Panc1 (cell line): ENCODE measurements around the gene LAMC2. TPM values are rescaled to one million over a fixed set of nuclear protein-coding genes. Genes with fewer than 3 reads are reported as not detected.

ENCODE experiments used
- ATAC-seq: fragments of 200-7000 bp; cut with Tn5 transposase; 2 replicates; pipeline ENCODE4 v1.9.1; 2020; ENCODE audit warnings: mild to moderate bottlenecking, moderate library complexity
- BruUV-seq: library from RNA; stranded (reverse); fragments of 400-500 nt; replicated peaks from 2 replicates; lab custom pipeline; 2021; lab: Mats Ljungman, UMichigan
- CTCF ChIA-PET: fragments of 300-600 bp; sonication (Branson Sonifier 250); formaldehyde crosslinking; loops from one replicate; lab custom pipeline; 2022; ENCODE audit warnings: antibody characterized with exemption; lab: Charles Lee
- POLR2A ChIA-PET: fragments of 300-600 bp; sonication (Branson Sonifier 250); formaldehyde crosslinking; loops from one replicate; lab custom pipeline; 2022; ENCODE audit warnings: antibody characterized with exemption; lab: Charles Lee
- DNase-seq: peaks from one replicate; pipeline ENCODE4 v3.0.0-alpha.2; 2010; ENCODE audit warnings: low read depth, low spot score
- H3K27ac ChIP-seq: 2 replicates; pipeline ENCODE4 v1.5.1; 2011; ENCODE audit warnings: mild to moderate bottlenecking, low read length, inconsistent platforms
- H3K27me3 ChIP-seq: fragments of 200-500 bp; sonication (Bioruptor generic); 2 replicates; pipeline ENCODE4 v1.6.0; 2014; ENCODE audit warnings: low read length, inconsistent platforms; ENCODE audit not compliant: control insufficient read depth, insufficient read depth
- H3K36me3 ChIP-seq: fragments of 200-500 bp; sonication (Bioruptor generic); 2 replicates; pipeline ENCODE4 v1.5.1; 2014; ENCODE audit warnings: inconsistent platforms, mild to moderate bottlenecking, low read length, moderate library complexity; ENCODE audit not compliant: control insufficient read depth, insufficient read depth
- H3K4me1 ChIP-seq: 2 replicates; pipeline ENCODE4 v1.5.1; 2011; ENCODE audit warnings: inconsistent platforms, mild to moderate bottlenecking, low read length, moderate library complexity; ENCODE audit not compliant: control insufficient read depth, insufficient read depth
- H3K4me3 ChIP-seq, 2 experiments: 2 replicates each; pipeline ENCODE4 v1.5.1; 2011 to 2012; ENCODE audit warnings: low read depth in 2 of 2, low read length in 2 of 2, mild to moderate bottlenecking in 2 of 2, inconsistent platforms in 1 of 2, moderate library complexity in 1 of 2
- H3K9me3 ChIP-seq: fragments of 200-500 bp; sonication (Bioruptor generic); 2 replicates; pipeline ENCODE4 v1.5.1; 2014; ENCODE audit warnings: low read depth, mild to moderate bottlenecking, inconsistent platforms, low read length, moderate library complexity; ENCODE audit not compliant: control insufficient read depth, insufficient read depth
- POLR2AphosphoS5 ChIP-seq: IDR thresholded peaks from 2 replicates; pipeline ENCODE4 v1.6.1; 2012; ENCODE audit warnings: mild to moderate bottlenecking, low read depth, low read length, moderate library complexity
- SIN3A ChIP-seq: IDR thresholded peaks from 2 replicates; pipeline ENCODE4 v1.6.1; 2012; ENCODE audit warnings: low read depth, mild to moderate bottlenecking, low read length, moderate library complexity, borderline replicate concordance; ENCODE audit not compliant: insufficient read depth
- TCF7L2 ChIP-seq: IDR thresholded peaks from 2 replicates; pipeline ENCODE4 v1.6.1; 2011; ENCODE audit warnings: mild to moderate bottlenecking, low read depth, low read length, inconsistent platforms
- in situ Hi-C: cut with HindIII; loops from 2 replicates; pipeline ENCODE4 v1.10.0; 2016; ENCODE audit warnings: low sequenced_read_pairs, low pct_unique_long_range_greater_than_20kb
- intact Hi-C: fragments of 100-400 bp; cut with micrococcal nuclease; formaldehyde crosslinking; loops from one replicate; pipeline ENCODE4 v1.10.0; 2022; ENCODE audit not compliant: unreplicated experiment
- total RNA-seq: library from RNA; stranded (reverse); gene quantifications from one replicate; pipeline ENCODE4 v1.2.1, GENCODE V29; 2021; ENCODE audit not compliant: unreplicated experiment
- TF ChIP-seq, protein P1 (sequence below): fragments of 450-650 bp; IDR thresholded peaks from 2 replicates; pipeline ENCODE4 v1.5.1; 2017; ENCODE audit warnings: mild to moderate bottlenecking
- TF ChIP-seq, protein P2 (sequence below), 2 experiments: IDR thresholded peaks; 2 replicates each; pipeline ENCODE4 v1.6.1; 2011 to 2012; ENCODE audit warnings: low read depth in 2 of 2, control low read depth in 1 of 2, low read length in 1 of 2, mild to moderate bottlenecking in 1 of 2, moderate library complexity in 1 of 2; ENCODE audit not compliant: insufficient read depth in 1 of 2

The LAMC2 gene
- total RNA-seq, 1 experiment from 2014 or later, result 8.3 TPM

DNA sequence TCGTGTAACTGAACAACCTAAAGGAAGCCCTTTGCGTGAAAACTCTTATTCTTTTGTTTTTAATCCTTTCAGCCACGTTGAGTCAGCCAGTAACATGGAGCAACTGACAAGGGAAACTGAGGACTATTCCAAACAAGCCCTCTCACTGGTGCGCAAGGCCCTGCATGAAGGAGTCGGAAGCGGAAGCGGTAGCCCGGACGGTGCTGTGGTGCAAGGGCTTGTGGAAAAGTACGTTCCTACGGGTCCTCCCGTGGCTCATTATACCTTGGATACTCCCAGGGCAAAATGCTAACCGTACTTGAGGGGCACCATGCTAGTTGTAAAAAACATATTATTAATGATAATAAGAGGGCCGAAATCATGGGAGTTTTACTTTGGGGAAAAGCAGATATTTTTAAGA lies 49.4 kb downstream of the LAMC2 start:
- no peak overlapping the region for H3K4me3 ChIP-seq
- POLR2A ChIA-PET, result no interaction called here
- no peaks in the 10 kb centered on the region for H3K9me3 ChIP-seq
- TF ChIP-seq TCF7L2, result no peak
- no peak for TF ChIP-seq SIN3A
- TF ChIP-seq, protein P1, sequence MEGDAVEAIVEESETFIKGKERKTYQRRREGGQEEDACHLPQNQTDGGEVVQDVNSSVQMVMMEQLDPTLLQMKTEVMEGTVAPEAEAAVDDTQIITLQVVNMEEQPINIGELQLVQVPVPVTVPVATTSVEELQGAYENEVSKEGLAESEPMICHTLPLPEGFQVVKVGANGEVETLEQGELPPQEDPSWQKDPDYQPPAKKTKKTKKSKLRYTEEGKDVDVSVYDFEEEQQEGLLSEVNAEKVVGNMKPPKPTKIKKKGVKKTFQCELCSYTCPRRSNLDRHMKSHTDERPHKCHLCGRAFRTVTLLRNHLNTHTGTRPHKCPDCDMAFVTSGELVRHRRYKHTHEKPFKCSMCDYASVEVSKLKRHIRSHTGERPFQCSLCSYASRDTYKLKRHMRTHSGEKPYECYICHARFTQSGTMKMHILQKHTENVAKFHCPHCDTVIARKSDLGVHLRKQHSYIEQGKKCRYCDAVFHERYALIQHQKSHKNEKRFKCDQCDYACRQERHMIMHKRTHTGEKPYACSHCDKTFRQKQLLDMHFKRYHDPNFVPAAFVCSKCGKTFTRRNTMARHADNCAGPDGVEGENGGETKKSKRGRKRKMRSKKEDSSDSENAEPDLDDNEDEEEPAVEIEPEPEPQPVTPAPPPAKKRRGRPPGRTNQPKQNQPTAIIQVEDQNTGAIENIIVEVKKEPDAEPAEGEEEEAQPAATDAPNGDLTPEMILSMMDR, result no peak
- no peak for TF ChIP-seq POLR2AphosphoS5
- TF ChIP-seq, protein P2, sequence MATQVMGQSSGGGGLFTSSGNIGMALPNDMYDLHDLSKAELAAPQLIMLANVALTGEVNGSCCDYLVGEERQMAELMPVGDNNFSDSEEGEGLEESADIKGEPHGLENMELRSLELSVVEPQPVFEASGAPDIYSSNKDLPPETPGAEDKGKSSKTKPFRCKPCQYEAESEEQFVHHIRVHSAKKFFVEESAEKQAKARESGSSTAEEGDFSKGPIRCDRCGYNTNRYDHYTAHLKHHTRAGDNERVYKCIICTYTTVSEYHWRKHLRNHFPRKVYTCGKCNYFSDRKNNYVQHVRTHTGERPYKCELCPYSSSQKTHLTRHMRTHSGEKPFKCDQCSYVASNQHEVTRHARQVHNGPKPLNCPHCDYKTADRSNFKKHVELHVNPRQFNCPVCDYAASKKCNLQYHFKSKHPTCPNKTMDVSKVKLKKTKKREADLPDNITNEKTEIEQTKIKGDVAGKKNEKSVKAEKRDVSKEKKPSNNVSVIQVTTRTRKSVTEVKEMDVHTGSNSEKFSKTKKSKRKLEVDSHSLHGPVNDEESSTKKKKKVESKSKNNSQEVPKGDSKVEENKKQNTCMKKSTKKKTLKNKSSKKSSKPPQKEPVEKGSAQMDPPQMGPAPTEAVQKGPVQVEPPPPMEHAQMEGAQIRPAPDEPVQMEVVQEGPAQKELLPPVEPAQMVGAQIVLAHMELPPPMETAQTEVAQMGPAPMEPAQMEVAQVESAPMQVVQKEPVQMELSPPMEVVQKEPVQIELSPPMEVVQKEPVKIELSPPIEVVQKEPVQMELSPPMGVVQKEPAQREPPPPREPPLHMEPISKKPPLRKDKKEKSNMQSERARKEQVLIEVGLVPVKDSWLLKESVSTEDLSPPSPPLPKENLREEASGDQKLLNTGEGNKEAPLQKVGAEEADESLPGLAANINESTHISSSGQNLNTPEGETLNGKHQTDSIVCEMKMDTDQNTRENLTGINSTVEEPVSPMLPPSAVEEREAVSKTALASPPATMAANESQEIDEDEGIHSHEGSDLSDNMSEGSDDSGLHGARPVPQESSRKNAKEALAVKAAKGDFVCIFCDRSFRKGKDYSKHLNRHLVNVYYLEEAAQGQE (IDR thresholded peaks at IDR 0.05; ENCODE audit: insufficient read depth in 1 of 2, low read depth in 2 of 2, low read length in 1 of 2), result no peak
- ATAC-seq, result no peak
- peaks cover 15% of the 10 kb centered on the region for H3K4me1 ChIP-seq
- no peaks in the 10 kb centered on the region for H3K36me3 ChIP-seq
- BruUV-seq, result no TSS peak
- DNase-seq, result no peak
- no peaks in the 10 kb centered on the region for H3K27me3 ChIP-seq
- intact Hi-C loops, result loop anchor here (2.0 kb wide), 1 partner anchor 273 kb away; no protein-coding TSS in a partner anchor
- in situ Hi-C loops, result no loop called here
- CTCF ChIA-PET, result interaction anchor here (0.8 to 1.3 kb wide), 4 partner anchors 17 to 281 kb away, joined by 3 to 4 read pairs (median 3); no protein-coding TSS in a partner anchor
- peak overlapping the region; percentile 78 for H3K27ac ChIP-seq

DNA sequence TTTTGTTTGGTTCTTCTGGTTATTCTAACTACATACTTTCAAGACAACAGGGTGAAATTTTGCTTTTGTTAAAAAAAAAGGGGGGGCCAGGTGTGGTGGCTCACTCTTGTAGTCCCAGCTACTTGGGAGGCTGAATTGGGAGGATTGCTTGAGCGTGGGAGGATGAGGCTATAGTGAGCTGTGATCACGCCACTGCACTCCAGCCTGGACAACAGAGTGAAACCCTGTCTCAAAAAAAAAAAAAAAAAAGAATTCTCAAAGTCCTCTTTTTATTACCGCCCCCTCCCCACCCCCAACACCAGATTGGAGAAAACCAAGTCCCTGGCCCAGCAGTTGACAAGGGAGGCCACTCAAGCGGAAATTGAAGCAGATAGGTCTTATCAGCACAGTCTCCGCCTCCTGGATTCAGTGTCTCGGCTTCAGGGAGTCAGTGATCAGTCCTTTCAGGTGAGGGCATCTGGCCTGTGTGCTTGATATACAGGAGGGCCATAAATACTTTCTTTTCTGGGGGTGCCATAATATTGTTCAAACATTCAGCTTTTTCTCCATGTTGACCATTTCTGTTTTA lies 50.2 kb downstream of the LAMC2 start:
- Histone ChIP-seq H3K27ac (peak overlapping the region; percentile 78; the same call in 1 of the 2 replicates), H3K4me1 (peaks cover 15% of the 10 kb centered on the region), H3K4me3 (no peak overlapping the region), H3K36me3 (no peaks in the 10 kb centered on the region), H3K27me3 (no peaks in the 10 kb centered on the region), H3K9me3 (no peaks in the 10 kb centered on the region)
- DNase-seq (no peak), ATAC-seq (no peak)
- TF ChIP-seq, protein P2 (IDR thresholded peaks at IDR 0.05; ENCODE audit: insufficient read depth in 1 of 2, low read depth in 2 of 2, low read length in 1 of 2), result no peak
- in situ Hi-C loops (no loop called here), intact Hi-C loops (no loop called here)
- no TSS peak for BruUV-seq
- ChIA-PET POLR2A (no interaction called here), CTCF (no interaction called here)
